OCI-M2 (cell line): ENCODE measurements around the gene DNAJC28.
"Not testable (repeated sequence)": the region's sequence is repeated elsewhere in the genome, so short reads cannot be mapped to it uniquely, and the experiment has no call there.

ENCODE experiments used
- DNase-seq: peaks from one replicate; lab custom pipeline; 2025; ENCODE audit not compliant: unreplicated experiment; lab: John Stamatoyannopoulos, UW

DNAJC28 gene

DNA sequence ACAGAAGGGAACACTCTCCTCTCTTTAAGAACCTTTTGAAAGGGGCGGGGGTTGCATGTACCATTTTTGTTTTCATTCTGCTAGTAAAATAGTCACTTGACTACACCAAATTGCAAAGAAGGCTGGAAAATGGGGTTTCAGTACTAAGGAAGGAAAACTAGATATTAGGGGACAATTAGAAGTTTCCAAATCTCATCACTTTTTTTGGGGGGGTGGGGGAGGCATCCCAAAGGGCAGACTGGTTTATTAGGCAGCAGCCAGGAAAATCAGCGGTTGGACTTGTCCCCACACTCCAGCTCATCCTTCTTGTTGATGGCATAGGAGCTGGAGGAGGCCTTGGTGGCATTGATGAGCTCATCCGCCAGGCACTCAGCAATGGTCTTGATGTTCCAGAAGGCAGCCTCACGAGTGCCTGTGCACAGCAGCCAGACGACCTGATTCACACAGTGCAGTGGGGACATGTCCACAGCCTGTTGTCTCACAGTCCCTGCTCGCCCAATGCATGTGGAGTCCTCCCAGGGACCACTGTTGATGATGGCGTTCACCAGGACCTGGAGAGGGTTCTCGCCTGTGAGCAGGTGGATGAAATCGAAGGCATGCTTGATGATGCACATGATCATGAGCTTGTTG is 10.1 kb downstream of the DNAJC28 start:
- no peak for DNase-seq

DNA sequence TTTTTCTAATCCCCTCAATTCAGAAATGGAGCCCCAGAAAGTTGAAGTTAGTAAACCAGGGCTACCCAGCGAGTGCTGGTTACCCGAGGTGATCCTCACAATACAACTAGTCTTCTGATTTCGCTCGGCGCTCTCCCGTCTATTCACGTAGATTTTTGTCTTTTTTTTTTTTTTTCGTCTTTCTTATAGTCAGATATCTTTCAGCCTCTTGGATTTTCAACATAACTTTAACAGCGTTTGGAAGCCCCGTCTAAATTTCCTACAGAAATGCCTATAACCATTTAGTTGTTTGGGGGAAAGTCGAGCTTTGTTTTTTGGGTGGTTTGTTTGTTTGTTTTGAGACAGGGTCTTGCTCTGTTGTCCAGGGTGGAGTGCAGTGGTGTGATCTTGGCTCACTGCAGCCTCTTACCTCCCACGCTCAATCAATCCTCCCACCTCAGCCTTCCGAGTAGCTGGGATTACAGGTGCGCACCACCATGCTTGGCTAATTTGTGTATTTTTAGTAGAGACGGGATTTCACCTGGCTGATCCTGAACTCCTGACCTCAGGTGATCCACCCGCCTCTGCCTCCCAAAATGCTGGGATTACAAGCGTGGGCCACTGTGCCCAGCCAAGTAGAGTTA is 10.9 kb downstream of the DNAJC28 start:
- DNase-seq: no peak

DNA sequence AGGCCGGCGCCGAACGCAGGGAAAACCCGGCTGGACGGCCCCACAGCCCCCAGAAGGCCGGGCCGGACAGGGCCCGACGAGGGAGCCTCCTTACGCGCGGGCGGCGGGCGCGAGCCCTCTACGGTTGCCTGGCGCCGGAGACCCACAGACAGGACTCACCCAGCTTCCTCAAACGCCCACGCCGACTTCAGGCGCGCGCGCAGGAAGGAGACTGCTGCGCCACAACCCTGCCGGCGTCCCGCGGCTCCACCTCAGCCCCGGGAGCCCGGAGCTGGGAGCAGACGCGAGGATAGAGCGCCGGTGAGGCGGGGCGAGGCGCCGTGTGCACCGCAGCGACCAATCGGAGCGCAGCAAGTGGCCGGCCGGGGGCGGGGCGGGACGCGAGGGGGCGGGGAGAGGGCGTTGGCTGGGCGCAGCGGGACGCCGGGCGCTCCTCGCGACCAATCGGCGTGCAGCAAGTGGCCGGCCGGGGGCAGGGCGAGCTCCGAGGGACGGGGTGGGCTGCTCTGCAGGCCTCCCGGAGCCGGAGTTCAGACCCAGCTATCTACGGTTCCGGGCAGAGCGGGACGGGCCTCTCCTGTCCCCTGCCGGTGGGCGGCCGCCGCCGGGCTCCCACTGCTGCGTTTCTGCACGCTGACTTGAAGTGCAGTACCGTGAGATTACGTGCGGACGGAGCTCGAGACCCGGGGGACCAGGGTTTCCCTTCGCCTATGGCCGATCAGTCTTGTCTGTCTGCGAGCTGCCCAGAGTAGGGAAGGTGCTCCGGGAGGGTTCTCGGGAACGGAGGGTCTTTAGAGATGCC is 11.6 kb downstream of the DNAJC28 start, which contains the start of gene TMEM50B:
Gene TMEM50B, minus strand, starts transcription at position 296 of the 802 bp plus-strand sequence. CDS start 11,089 bp downstream, outside the sequence.
- DNase-seq: peak; percentile 96

- no peak for DNase-seq
Observed at GRCh38 chr21:33478935-33479678, 12.4 kb downstream of the DNAJC28 start.

GRCh38 chr21:33478182-33478581 is 13.3 kb downstream of the DNAJC28 start:
- DNase-seq: no peak

- DNase-seq: no peak
Observed at GRCh38 chr21:33477066-33477465, 14.4 kb downstream of the DNAJC28 start.

DNA sequence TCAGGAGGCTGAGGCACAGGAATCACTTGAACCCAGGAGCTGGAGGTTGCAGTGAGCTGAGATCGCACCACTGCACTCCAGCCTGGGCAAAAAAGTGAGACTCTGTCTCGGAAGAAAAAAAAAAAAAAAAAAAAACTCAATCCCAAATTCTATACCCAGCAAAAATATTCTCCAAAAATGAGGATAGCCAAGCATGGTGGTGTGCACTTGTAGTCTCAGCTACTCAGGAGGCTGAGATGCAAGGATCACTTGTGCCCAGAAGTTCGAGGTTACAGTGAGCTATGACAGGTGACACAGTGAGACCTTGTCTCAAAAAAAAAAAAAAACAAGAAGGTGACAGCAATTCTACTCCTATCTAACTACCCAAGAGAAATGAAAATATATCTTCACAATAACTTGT is 18.2 kb downstream of the DNAJC28 start:
- DNase-seq: no peak

DNA sequence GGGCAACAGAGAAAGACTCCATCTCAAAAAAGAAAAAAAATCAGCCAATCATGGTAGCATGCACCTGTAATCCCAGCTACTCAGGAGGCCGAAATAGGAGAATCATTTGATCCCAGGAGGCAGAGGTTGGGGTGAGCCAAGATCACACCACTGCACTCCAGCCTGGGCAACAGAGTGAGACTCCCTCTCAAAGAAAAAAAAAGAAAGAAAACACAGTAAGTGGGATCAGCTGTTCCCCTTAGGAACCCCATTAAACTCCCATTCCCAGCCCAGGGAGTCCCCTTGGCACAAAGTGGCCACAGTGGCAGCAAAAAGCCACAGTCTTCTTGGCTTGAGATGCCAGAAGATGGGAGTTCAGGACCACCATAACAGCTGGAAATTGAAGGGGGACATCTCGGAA is 20.8 kb downstream of the DNAJC28 start:
- no peak for DNase-seq

GRCh38 chr21:33469183-33469582 is 22.3 kb downstream of the DNAJC28 start:
- DNase-seq: not testable (repeated sequence)

DNA sequence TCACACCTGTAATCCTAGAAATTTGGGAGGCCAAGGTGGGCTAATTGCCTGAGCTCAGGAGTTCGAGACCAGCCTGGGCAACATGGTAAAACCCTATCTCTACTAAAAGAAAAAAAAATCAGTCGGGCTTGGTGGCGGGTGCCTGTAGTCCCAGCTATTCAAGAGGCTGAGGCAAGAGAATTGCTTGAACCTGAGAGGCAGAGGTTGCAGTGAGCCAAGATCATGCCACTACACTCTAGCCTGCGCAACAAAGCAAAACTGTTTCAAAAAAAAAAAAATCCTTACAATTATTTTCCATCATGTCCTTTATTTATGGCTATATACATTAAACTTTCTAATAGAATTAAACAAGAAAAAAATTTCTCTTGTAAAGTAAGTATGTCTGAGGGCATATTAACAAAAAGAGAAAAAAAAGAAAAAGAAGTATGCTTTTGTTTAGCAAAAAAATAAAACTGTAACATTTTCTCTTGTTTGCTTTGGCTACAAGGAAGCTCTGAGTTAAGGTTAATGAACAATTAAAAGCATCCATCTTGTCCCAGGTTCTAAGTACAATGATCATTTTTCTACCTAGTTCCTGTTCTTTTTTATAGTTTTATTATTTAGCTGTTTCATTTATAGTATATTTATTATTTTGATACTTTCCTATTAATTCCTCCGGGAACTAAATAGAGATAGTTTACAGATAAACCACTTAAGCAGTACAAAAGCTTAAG is 29.8 kb downstream of the DNAJC28 start:
- no peak for DNase-seq

DNA sequence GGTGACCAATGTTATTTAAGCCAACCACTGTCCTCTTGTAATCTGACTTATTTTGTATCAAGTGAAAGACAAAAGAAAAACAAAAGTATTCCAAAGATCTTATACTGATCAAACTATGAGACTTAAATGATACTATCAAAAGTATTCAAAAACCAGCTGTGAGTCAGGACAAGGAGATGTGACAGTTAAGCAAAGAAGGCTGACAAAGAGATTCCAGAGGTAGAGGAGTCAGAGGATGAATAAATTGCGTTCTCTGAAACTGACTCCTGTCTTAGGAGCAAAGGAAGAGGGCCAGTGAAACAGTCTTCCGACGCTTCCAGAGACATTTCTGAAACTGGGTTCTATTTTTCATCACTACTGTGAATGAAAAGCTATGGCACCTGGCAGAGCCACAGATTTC is 32.7 kb downstream of the DNAJC28 start:
- DNase-seq: no peak

- no peak for DNase-seq
Observed at GRCh38 chr21:33455686-33456446, 35.6 kb downstream of the DNAJC28 start.

DNA sequence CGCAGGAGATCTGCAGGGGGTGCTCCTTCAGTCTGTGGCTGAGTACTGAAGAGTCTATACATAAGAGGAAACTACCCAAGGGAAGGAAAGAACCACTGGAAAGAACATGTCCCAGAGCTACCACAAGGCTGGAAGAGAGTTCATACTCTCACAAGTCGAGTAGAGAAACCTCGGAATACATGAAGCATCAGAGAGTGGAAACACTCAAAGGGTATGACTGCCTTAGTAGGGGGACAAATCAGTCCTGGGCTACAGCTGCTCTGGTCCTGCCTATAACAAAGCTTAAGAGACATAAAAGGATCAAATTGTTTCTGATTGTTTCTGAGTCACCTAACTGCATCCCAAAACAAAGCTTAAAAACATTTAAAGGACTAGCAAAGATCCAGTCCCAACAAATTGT is 39.2 kb downstream of the DNAJC28 start:
- DNase-seq: no peak

- DNase-seq: no peak
Observed at GRCh38 chr21:33451634-33452071, 39.9 kb downstream of the DNAJC28 start.

DNA sequence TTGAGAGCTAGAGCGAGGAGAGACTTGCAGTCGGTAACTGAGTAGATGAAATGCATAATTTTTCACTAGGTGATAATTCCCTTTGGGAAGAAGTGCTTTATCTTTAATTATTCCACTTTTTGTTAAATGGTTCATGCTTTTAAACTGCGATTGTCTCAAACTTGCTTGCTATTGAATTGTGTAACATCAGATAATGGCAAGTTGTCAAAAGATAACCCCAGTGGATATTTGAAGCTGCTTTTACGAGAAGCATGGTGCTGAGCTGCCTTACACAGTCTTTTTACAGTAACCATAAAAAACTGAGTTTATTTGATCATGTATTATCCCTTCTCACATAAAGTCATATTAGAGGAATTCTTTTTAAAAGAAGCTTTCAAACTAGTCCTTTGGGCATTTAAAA is 41.9 kb downstream of the DNAJC28 start:
- DNase-seq: no peak

GRCh38 chr21:33446620-33447019 is 44.9 kb downstream of the DNAJC28 start:
- not testable (repeated sequence) for DNase-seq

GRCh38 chr21:33444499-33444898 is 47.0 kb downstream of the DNAJC28 start:
- no peak for DNase-seq

DNA sequence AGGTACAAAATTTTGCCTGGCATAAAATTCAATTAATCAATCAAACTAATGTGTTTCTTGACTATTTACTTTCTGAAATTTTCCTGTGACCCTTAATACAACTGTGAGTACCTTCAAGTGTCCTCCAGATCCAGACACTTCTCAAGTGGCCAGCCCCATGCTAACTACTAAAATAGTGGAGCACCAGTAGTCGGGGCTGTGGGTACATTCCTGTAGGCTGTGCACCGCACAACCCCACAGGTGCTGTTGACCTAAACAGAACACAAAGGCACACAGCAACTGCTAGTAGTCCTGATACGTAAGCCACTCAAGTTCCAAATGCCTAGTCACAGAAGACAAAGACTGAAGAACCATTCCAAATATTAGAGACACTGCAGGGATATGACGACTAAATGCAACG is 48.3 kb downstream of the DNAJC28 start:
- no peak for DNase-seq

- DNase-seq: no peak
Observed at GRCh38 chr21:33441489-33442477, 49.7 kb downstream of the DNAJC28 start.
